Esophagus muscularis mucosa (tissue), 4 donors: ENCODE results near the gene FKBP5.

Source experiments
- CTCF ChIP-seq, 3 experiments: fragments of 200-600 bp in 2 of 3; fragments of 450-650 bp in 1 of 3; sonication (generic) in 2 of 3; IDR thresholded peaks; one replicate each; pipeline ENCODE4 v1.5.1; 2017 to 2019; ENCODE audit warnings: antibody characterized with exemption in 3 of 3, mild to moderate bottlenecking in 2 of 3, moderate library complexity in 1 of 3
- EP300 ChIP-seq: sonication (generic); formaldehyde crosslinking; IDR thresholded peaks from one replicate; pipeline ENCODE4 v1.6.1; 2017; ENCODE audit warnings: antibody characterized with exemption
- POLR2A ChIP-seq: fragments of 450-650 bp; IDR thresholded peaks from one replicate; pipeline ENCODE4 v1.6.1; 2017; ENCODE audit warnings: antibody characterized with exemption, moderate library complexity, mild to moderate bottlenecking, low read depth
- POLR2AphosphoS5 ChIP-seq, 2 donors: sonication (generic); formaldehyde crosslinking; IDR thresholded peaks; one replicate each; pipeline ENCODE4 v1.6.1; 2017; ENCODE audit warnings: antibody characterized with exemption in 2 of 2

GRCh38 chr6:35573495-35574110, 115.1 kb downstream of the FKBP5 start:
- TF ChIP-seq CTCF (IDR thresholded peaks at IDR 0.05), result no peak
- no peak for TF ChIP-seq POLR2A
- TF ChIP-seq POLR2AphosphoS5 (IDR thresholded peaks at IDR 0.05), result peak in 1 of 2 donors; percentile 19
- TF ChIP-seq EP300, result no peak
